PC-3 (cell line): Measurements from ENCODE around the gene FAM234A.

ENCODE experiments used
- CTCF ChIP-seq: fragments of 300-600 bp; sonication (generic); conservative IDR thresholded peaks from 2 replicates; pipeline ENCODE4 v1.5.1; 2017; ENCODE audit warnings: antibody characterized with exemption, low read depth, mild to moderate bottlenecking, low read length
- EZH2 ChIP-seq: fragments of 300-600 bp; sonication (generic); IDR thresholded peaks from one replicate; pipeline ENCODE4 v1.6.1; 2017; ENCODE audit warnings: antibody characterized with exemption, mild to moderate bottlenecking, low read length; ENCODE audit not compliant: unreplicated experiment
- EZH2phosphoT487 ChIP-seq: fragments of 300-600 bp; sonication (generic); IDR thresholded peaks from 2 replicates; pipeline ENCODE4 v1.6.1; 2018; ENCODE audit warnings: mild to moderate bottlenecking, antibody characterized with exemption, low read length, borderline replicate concordance

GRCh38 chr16:275041-275641 is 40.5 kb downstream of the FAM234A start:
- no peak for TF ChIP-seq CTCF
- TF ChIP-seq EZH2: no peak
- TF ChIP-seq EZH2phosphoT487: no peak
